Mammary epithelial cell (primary cell): ENCODE measurements around the gene KIF26B.

Experiments
- CTCF ChIP-seq, 2 donors: IDR thresholded peaks in 1 of 2; conservative IDR thresholded peaks in 1 of 2; 2 replicates each; pipeline ENCODE4 v1.5.1; 2011 to 2012; ENCODE audit warnings: inconsistent platforms in 2 of 2, low read length in 2 of 2, mild to moderate bottlenecking in 2 of 2, control low read depth in 1 of 2, low read depth in 1 of 2; ENCODE audit not compliant: insufficient read depth in 1 of 2; ENCODE audit errors: extremely low read depth in 1 of 2
- EZH2 ChIP-seq: IDR thresholded peaks from 2 replicates; pipeline ENCODE4 v1.6.1; 2012; ENCODE audit warnings: low read length, inconsistent platforms, borderline replicate concordance

GRCh38 chr1:245395680-245396079, 240.9 kb downstream of the KIF26B start:
- TF ChIP-seq CTCF (conservative IDR thresholded peaks at IDR 0.05 in 1 of 2, IDR thresholded peaks at IDR 0.05 in 1 of 2; ENCODE audit: extremely low read depth in 1 of 2, insufficient read depth in 1 of 2, low read depth in 1 of 2, low read length in 2 of 2) (no peak), EZH2 (no peak)
